SH-SY5Y (cell line): Measurements from ENCODE around the gene ICE2.

Experiments
- GATA2 ChIP-seq: IDR thresholded peaks from 2 replicates; pipeline ENCODE4 v1.6.1; 2011; ENCODE audit warnings: mild to moderate bottlenecking, low read depth, low read length
- GATA3 ChIP-seq: IDR thresholded peaks from 2 replicates; pipeline ENCODE4 v1.6.1; 2011; ENCODE audit warnings: low read depth, mild to moderate bottlenecking, low read length, moderate library complexity

DNA sequence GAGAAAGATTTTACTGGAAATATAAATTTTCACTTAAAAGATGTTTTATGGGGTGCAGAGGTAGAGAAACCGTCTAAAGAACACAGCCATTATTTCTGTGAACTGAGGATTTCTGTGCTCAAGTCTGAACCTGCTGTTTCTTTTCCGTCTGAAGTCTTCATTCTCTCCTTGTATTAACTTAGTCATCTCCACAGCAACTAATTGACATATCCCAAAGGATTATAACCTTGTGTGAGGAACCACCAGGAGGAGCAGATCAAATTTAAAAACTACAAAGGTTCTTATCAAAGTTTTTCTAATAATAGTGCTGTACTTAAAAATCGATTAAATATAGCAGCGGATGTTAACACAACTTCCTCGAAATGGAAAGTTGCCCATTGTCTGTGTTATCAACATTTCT lies 31.1 kb upstream of the ICE2 start:
- TF ChIP-seq GATA2 (no peak), GATA3 (no peak)
